ENCODE results near the gene NBPF3.
A peak's percentile ranks its signal among the peaks of the same experiment; 100 is the strongest.
"Not testable (repeated sequence)": the region's sequence is repeated elsewhere in the genome, so short reads cannot be mapped to it uniquely, and the experiment has no call there.

The NBPF3 gene, protein sequence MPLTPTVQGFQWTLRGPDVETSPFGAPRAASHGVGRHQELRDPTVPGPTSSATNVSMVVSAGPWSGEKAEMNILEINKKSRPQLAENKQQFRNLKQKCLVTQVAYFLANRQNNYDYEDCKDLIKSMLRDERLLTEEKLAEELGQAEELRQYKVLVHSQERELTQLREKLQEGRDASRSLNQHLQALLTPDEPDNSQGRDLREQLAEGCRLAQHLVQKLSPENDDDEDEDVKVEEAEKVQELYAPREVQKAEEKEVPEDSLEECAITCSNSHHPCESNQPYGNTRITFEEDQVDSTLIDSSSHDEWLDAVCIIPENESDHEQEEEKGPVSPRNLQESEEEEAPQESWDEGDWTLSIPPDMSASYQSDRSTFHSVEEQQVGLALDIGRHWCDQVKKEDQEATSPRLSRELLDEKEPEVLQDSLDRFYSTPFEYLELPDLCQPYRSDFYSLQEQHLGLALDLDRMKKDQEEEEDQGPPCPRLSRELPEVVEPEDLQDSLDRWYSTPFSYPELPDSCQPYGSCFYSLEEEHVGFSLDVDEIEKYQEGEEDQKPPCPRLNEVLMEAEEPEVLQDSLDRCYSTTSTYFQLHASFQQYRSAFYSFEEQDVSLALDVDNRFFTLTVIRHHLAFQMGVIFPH

DNA sequence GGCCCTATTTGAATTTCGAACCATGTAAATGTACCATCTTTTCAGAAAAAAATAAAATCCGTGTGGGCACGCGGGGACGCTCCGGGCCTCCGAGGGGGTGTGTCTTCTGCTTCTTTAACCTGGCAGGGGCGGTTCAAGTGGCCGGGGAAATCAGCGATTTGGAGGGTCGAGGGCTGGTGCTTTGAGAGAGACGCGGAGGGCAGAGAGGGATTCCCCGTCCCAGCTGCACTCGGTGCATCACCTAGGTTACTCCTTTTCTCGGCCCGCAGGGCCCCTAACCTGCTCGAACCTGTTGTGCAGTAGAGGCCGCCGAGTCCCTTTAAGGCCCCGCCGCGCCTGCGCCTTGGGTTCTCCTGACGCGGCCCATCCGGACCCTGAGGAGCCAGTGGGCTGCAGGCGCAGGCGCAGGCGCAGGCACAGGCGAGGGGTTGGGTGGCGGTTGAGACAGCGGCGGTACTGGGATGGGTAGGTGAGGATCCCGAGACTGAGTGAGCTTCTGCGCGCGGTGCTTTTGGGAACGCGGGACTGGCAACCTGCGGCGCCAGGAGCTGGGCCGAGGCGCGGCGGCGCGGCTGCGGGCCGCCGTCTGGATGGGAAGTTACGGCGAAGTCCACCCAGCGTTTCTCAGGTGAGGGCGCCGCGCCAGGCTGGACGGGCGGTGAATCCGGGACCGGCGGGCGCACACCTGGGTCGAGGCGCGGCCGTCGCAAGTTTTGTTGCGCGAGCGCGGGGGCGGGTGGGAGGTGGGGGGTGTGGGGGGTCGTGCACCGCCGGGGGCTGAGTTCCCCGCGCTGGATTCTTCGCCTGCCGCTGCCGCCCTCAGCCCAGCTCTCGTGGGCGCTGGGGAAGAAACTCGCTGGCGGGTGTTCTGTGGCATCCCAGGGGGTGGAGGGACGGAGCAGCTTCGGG, at the start of gene NBPF3:
TSS of gene NBPF3 (plus strand) at position 417 of the 909 bp plus-strand sequence. CDS start 4,950 bp downstream, outside the sequence.
- peak; percentile 77 for DNase-seq (ENCODE audit: low read depth)

DNA sequence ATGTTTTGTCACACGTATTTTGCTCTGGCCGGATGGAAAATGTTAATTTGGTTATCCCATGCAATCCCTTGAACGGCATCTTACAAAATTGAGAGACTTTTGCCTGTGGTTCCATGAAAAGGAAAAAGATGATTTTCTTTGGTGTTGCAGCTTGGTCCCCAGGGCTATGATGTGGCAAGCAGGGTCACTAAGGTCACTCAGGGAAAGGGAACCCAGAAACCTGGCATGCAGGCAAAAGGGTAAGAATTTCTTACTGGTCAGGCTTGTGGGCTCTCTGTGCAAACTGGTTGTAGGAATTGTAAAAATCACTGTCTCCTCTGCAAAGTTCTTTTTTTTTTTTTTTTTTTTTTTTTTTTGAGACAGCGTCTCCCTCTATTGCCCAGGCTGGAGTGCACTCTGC, 48.4 kb upstream of the NBPF3 start:
- no peak for DNase-seq (ENCODE audit: low read depth)

DNA sequence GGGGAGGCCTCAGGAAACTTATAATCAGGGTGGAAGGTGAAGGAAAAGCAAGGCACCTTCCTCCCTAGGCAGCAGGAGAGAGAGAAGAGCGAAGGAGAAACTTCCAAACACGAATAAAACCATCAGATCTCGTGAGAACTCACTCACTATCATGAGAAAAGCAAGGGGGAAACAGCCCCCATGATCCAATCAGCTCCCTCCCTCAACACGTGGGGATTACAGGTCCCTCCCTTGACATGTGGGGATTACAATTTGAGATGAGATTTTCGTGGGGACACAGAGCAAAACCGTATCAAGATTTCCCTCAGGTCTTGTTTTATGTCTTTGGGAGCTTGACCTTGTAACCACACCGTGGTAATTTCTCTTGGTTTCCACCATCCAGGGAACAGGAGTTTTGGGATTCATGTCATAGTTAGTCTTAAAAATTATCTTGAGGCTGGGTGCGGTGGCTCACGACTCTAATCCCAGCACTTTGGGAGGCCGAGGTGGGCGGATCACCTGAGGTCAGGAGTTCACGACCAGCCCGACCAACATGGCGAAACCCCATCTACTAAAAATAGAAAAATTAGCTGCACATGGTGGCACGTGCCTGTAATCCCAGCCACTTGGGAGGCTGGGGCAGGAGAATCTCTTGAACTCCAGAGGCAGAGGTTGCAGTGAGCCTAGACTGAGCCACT, 47.2 kb upstream of the NBPF3 start:
- DNase-seq (ENCODE audit: low read depth) = no peak

DNA sequence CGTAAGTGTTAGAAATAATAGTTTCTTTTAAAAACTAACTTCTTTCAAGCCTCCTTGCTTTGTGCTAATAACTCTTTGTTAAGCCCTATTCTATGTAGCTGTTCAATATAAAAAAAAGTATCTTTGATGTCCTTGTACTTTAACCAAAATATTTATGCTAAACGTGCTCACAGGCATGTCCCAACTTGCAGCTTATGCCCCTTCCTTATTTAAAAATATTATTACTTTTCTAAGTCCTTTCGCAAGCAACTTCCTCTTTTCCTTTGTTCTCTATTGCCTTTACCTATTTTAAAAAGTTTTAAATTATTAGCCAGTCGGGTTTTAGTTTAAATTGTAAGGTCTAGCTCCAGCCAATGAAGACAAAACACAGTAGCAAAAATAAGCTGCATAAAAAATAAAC, 43.4 kb upstream of the NBPF3 start:
- no peak for DNase-seq (ENCODE audit: low read depth)

DNA sequence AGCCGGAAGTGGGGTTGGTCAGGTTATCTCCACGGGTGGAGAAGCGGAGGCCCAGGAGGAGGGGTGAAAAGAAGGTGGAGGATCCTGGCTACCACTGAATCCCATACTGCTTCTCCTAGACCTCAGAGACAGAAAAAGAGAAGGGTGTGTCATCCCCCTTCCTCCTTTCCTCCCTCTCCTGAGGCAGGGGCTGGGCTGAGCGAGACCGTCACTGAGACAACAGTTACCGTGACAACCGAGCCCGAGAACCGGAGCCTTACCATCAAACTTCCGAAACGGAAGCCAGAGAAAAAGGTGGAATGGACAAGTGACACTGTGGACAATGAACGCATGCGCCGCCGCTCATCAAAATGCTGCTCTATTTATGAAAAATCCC, 42.1 kb upstream of the NBPF3 start:
- DNase-seq (ENCODE audit: low read depth) = no peak

DNA sequence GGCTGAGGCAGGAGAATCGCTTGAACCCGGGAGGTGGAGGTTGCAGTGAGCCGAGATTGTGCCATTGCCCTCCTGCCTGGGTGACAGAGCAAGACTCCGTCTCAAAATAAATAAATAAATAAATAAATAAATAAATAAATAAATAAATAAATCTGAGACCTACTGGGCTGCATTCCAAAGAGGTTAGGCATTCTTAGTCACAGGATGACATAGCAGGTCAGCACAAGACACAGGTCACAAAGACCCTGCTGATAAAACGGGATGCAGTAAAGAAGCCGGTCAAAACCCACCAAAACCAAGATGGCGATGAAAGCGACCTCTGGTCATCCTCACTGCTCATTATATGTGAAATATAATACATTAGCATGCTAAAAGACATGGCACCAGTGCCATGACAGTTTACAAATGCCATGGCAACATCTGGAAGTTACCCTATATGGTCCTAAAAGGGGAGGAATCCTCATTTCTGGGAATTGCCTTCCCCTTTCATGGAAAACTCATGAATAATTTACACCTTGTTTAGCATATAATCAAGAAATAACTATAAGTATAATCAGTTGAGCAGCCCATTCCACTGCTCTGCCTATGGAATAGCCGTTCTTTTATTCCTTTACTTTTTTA, 38.1 kb upstream of the NBPF3 start:
- not testable (repeated sequence) for DNase-seq (ENCODE audit: low read depth)

DNA sequence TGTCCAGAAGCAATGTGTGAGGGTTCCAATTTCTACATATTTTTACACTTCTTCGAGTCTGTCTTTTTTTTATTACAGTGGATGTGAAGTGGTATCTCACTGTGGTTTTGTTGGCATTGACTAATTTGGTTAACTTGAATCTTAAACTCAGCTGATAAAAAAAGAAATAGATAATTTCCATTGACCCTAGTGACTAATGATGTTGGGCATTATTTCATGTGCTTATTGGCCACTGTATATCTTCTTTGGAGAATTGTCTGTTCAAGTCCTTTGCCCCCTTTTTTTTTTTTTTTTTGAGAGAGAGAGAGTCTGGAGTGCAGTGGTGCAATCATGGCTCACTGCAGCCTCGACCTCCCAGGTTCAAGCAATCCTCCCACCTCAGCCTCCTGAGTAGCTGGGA, 33.3 kb upstream of the NBPF3 start:
- no peak for DNase-seq (ENCODE audit: low read depth)

DNA sequence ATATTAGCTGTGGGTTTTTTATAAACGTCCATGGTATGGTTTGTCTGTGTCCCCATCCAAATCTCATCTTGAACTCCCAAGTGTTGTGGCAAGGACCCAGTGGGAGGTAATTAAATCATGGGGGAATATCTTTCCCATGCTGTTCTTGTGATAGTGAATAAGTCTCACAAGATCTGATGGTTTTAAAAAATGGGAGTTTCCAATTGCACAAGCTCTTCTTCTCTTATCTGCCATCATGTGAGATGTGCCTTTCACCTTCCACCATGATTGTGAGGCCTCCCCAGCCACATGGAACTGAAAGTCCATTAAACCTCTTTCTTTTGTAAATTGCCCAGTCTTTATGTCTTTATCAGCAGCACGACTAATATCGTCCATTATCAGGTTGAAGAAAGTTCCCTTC, 30.0 kb upstream of the NBPF3 start:
- DNase-seq (ENCODE audit: low read depth) = not testable (repeated sequence)

DNA sequence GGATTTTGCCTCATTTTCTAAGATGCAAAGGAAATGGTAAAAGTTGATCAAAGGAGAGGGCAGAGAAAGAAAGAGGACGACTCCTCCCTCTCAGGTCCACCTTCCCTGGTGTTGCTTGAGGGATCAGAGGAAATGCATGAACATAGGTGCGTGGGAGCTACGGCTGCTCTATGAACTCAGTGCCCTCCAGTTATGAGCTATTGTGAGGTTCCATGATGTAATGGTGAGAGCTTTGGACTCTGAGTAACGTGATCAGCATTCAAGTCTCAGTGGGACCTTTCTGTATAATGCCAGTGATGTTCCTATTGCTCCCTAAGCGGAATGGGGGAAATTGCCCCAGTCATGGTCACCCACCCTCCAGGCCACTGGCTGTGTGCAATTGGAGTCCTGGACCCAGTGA, 25.9 kb upstream of the NBPF3 start:
- no peak for DNase-seq (ENCODE audit: low read depth)

DNA sequence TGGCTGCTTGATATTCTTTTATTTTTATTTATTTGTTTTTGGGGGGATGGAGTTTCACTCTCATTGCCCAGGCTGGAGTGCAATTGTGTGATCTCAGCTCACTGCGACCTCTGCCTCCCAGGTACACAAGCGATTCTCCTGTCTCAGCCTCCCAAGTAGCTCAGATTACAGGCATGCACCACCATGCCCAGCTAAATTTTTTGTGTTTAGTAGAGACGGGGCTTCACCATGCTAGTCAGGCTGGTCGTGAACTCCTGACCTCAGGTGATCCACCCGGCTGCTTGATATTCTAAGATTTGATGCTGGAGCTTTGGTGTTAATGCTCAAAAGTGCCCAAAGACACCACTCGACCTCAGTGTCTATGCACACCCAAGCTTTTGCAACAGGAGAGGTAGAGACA, 19.6 kb upstream of the NBPF3 start:
- DNase-seq (ENCODE audit: low read depth) = not testable (repeated sequence)

DNA sequence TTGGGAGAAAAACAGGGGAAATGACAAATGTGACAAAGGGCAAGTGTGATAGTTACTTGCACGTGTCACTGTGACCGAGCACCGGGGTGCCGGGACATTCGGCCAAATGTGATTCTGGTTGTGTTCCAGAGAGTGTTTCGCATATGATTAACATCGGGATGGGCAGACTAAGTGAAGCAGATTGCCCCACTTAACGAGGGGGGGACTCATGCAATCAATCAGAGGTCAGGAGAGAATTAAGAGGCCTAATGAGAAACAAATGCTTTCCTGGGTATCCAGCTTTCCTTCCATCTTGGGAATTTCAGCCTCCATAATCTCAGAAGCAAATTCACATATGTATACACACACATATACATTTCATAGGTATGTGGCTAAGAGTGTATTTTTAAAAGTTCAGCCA, 18.6 kb upstream of the NBPF3 start:
- not testable (repeated sequence) for DNase-seq (ENCODE audit: low read depth)

DNA sequence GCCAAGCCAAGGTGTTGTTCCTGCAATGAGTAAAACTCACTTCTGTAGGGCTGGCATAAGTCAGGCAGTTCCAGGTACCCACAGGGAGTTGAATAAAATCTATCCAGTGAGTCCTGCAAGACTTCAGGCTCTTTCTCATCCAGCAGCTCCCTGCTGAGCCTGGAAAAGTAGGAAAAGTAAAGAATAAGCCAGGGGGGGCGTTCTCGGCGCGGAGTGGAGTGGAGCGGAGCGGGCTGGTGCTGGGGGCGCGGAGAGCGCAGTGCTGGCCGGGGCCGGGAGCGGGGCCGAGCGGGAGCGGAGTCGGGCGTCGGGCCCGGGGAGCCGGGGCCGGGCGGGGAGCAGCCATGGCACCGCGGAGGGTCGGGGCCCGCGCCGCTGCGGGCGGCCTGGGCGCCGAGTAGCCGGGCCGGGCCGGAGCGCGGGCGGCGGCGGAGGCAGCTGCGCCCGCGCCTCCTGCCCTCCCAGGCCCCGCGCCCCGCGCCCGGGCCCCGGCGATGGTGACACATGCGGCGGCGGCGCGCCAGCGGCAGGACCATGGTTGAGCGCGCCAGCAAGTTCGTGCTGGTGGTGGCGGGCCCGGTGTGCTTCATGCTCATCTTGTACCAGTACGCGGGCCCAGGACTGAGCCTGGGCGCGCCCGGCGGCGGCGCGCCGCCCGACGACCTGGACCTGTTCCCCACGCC, 12.0 kb upstream of the NBPF3 start:
- not testable (repeated sequence) for DNase-seq (ENCODE audit: low read depth)

DNA sequence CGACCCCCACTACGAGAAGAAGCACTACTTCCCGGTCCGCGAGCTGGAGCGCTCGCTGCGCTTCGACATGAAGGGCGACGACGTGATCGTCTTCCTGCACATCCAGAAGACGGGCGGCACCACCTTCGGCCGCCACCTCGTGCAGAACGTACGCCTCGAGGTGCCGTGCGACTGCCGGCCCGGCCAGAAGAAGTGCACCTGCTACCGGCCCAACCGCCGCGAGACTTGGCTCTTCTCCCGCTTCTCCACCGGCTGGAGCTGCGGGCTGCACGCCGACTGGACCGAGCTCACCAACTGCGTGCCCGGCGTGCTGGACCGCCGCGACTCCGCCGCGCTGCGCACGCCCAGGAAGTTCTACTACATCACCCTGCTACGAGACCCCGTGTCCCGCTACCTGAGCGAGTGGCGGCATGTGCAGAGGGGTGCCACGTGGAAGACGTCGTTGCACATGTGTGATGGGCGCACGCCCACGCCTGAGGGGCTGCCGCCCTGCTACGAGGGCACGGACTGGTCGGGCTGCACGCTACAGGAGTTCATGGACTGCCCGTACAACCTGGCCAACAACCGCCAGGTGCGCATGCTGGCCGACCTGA, 11.4 kb upstream of the NBPF3 start:
- DNase-seq (ENCODE audit: low read depth) = not testable (repeated sequence)

DNA sequence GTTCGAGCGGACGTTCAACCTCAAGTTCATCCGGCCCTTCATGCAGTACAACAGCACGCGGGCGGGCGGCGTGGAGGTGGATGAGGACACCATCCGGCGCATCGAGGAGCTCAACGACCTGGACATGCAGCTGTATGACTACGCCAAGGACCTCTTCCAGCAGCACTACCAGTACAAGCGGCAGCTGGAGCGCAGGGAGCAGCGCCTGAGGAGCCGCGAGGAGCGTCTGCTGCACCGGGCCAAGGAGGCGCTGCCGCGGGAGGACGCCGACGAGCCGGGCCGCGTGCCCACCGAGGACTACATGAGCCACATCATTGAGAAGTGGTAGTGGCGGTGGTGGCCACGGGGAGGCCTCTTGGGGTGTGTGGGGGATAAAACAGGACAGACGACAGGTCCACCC, 10.7 kb upstream of the NBPF3 start:
- not testable (repeated sequence) for DNase-seq (ENCODE audit: low read depth)

DNA sequence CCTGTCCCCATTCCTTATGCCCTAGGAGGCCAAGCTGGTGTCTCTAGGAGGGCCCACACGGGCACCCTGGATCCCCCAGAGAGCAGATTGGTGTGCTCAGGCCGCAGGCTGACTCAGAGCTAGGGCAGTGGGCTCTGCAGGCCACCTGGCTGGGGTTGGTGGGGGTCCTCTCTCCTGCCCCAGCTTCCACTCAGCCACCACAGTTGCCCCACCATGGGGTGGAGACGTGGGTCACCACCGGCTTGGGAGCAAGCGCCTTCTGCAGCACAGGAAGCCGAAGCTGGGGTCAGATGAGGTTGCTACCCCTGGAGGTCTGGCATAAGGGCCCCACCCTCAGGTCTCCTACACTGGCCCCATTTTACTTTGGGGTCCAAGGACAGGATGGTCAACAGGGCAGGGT, 9.1 kb upstream of the NBPF3 start:
- DNase-seq (ENCODE audit: low read depth) = not testable (repeated sequence)

DNA sequence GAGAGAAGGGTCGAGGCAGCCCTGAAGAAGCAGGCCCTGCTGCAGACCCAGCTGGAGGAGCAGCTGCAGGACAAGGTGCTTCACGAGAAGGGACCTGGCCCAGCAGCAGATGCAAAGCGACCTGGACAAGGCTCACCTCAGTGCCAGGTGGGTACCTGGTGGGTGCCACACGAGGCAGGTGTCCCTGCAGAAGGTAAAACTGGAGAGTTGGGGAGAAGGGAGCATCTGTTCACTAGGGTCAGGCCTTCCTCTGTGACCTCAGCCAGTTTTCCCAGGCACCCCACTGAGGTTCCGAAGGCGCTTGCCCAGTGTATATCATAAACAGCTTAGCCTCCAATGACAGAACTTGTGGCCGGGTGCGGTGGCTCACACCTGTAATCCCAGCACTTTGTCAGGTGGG, 5.5 kb upstream of the NBPF3 start:
- no peak for DNase-seq (ENCODE audit: low read depth)

DNA sequence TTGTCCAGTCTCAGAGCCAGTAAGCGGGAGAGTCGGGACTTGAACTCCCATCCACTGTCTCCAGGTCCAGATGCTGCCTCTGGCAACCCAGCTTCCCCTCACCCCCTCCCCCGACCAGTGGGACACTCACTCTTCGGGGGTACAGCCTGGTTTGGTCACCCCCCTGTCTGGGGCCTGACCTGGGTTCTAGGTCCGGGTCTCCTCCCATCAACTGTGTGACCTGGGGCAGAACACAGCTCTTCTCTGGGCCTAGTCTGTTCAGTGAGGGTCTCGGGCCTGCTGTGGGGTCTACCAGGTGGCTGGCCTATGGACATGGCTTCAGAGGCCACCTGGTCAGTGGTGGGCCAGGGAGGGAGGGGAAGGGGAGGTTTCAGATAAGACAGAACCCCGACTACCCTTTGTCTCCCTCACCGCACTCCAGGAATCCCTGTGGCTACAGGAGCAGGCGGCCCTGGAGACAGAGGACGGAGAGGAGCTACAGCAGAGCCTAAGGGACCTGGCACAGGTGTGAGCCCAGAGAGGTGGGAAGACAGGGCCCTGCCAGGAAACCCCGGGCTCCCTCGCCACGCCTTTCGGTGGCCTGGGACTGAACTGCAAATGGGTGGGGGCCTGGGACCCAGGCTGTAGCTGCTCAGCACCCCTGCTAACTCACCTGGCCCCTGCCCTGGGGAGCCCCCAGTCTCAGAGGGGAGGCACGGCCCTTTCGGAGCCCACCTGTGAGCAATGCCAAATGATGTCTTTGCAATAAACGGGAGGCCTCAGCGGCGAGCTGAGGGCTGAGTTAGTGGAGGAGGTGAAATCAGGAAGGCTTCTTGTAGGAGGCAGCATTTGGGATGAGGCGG, 4.1 kb upstream of the NBPF3 start:
- DNase-seq (ENCODE audit: low read depth) = no peak

DNA sequence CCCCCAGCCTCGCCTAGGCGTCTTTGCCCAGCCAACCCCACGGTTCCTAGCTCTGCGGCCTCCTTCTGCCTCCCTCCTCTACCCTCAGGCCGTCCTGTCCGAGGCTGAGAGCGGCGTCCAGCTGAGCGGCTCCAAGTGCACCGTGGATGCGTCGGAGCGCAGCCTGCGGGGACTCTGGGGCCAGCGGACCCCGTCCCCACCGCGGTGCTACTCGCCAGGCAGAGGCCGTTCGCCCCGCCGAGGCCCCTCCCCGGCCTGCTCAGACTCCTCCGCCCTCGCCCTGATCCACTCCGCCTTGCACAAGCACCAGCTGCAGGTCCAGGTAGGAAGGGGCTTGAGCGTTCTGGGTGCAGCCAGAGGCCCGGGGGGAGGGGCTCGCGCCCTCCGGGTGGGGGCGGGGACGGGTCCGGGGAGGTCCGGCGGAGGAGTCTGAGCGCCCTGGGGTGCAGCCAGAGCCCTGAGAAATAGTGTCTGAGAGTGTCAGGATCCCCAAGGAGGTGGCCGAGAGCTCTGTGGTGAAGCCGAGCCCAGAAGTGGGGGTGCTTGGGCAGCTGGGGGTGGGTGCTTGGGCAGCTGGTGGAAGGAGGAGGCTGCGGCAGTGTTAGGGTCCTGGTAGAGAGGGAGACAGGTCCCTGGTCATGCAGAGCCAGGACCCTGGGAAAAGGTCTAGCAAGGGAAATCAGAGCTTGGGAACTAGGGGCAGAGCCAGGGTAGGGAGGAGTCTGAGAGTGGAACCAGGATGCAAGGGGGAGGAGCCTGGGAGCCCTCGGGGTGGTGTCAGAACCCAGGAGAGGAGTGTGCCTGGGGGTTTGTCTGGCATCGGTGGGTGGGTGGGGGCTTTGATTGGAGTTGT, 3.2 kb upstream of the NBPF3 start:
- DNase-seq (ENCODE audit: low read depth) = no peak

DNA sequence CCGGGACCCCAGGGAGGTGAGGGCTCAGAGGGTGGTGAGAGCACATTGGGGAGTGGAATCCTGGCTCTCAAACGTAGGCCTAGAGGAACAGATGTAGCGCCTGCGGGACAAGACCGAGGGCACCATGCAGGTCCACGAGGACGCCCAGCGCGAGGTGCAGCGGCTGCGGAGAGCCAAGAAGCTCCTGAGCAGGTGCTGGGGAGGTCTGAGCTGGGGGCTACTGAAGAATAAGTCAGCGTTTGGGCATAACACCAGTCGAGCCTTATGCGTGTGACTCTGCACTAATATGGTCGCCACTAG, 2.6 kb upstream of the NBPF3 start:
- no peak for DNase-seq (ENCODE audit: low read depth)

Measured in stimulated activated CD8-positive, alpha-beta memory T cell treated with anti-CD3 and anti-CD28 coated beads, Interleukin-12 subunit alpha, Interleukin-12 subunit beta, amount 100 ng/mL, for 1 hour (primary cell).